ENCODE data around the gene SEC61G.

DNA sequence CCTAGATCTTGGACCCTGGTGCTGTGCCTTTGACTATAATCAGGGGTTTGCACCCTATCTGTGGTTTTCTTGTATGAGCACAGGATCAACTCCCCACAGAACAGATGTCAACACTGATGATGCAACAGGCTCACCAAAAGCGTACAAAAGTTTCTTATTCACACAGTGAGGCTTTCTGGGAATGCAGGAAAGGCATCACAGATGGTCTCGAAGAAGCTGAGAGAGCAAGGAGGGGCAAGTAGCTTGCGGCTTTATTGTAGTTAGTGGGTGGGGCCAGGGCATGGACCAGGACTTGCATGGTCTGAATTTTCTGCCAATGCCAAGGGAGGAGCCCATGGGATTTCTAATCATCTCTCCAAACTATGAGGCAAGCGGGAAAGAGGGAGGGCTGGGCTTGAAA lies 46.2 kb downstream of the SEC61G start:
- TF ChIP-seq POLR2A (IDR thresholded peaks at IDR 0.05; ENCODE audit: low read length) (no peak), GATA1 (IDR thresholded peaks at IDR 0.05; ENCODE audit: low read depth, low read length) (no peak)
